Fibroblast of pulmonary artery (primary cell): ENCODE measurements around the gene ABCF2.

Source experiments
- DNase-seq: peaks from one replicate; pipeline ENCODE4 v3.0.0-alpha.2; 2010; ENCODE audit warnings: low read depth
- H3K4me3 ChIP-seq: replicated peaks from 2 replicates; pipeline ENCODE4 v1.5.1; 2011; ENCODE audit warnings: low read depth, mild to moderate bottlenecking, control low read depth, low read length, moderate library complexity
- CTCF ChIP-seq: IDR thresholded peaks from 2 replicates; pipeline ENCODE4 v1.5.1; 2011; ENCODE audit warnings: mild to moderate bottlenecking, control low read depth, low read length, inconsistent platforms; ENCODE audit errors: missing control alignments

Gene ABCF2

GRCh38 chr7:151245360-151246101 is 18.5 kb upstream of the ABCF2 start:
- DNase-seq = no peak
- peak; percentile 17 for TF ChIP-seq CTCF
- H3K4me3 ChIP-seq = peak overlapping the region; percentile 22

- peak overlapping the region; percentile 12 for H3K4me3 ChIP-seq
- TF ChIP-seq CTCF = no peak
- DNase-seq = no peak
Observed at GRCh38 chr7:151244841-151245346, 17.9 kb upstream of the ABCF2 start.

- peak; percentile 64 for DNase-seq
- H3K4me3 ChIP-seq = no peak overlapping the region
- TF ChIP-seq CTCF = peak; percentile 95
Observed at GRCh38 chr7:151244196-151244840, 17.3 kb upstream of the ABCF2 start.

GRCh38 chr7:151243408-151244195 is 16.6 kb upstream of the ABCF2 start:
- no peak overlapping the region for H3K4me3 ChIP-seq

GRCh38 chr7:151243045-151243349 is 16.0 kb upstream of the ABCF2 start:
- H3K4me3 ChIP-seq = no peak overlapping the region
- DNase-seq = no peak
- no peak for TF ChIP-seq CTCF

More at GRCh38 chr7:151243408-151244195, 16.6 kb upstream of the ABCF2 start:
- no peak for DNase-seq
- TF ChIP-seq CTCF = no peak

- no peak for DNase-seq
- no peak for TF ChIP-seq CTCF
- no peak overlapping the region for H3K4me3 ChIP-seq
Observed at GRCh38 chr7:151242159-151243044, 15.4 kb upstream of the ABCF2 start.
